Stimulated activated naive CD8-positive, alpha-beta T cell treated with anti-CD3 and anti-CD28 coated beads, Interleukin-15, amount 100 ng/mL, for 72 hours (primary cell): Measurements from ENCODE around the gene RILPL1.
"Not testable (repeated sequence)": the region's sequence is repeated elsewhere in the genome, so short reads cannot be mapped to it uniquely, and the experiment has no call there.

ENCODE experiments used
- ATAC-seq: fragments of 150-1000 bp; cut with Tn5 transposase; 2 replicates; pipeline ENCODE4 v1.10.0; 2021; ENCODE audit warnings: mild to moderate bottlenecking, moderate library complexity
- DNase-seq, 2 donors: peaks; one replicate each; pipeline ENCODE4 v3.0.0; 2021 to 2022
- H3K27ac Mint-ChIP-seq, 2 donors: one replicate each; pipeline ENCODE4 v1.8.0; 2022; ENCODE audit warnings: mild to moderate bottlenecking in 2 of 2, mixed read lengths in 2 of 2, moderate library complexity in 2 of 2
- H3K27me3 Mint-ChIP-seq: one replicate; pipeline ENCODE4 v1.8.0; 2022; ENCODE audit warnings: mixed read lengths
- H3K4me1 Mint-ChIP-seq: one replicate; pipeline ENCODE4 v1.8.0; 2022; ENCODE audit warnings: mild to moderate bottlenecking, mixed read lengths
- H3K4me3 Mint-ChIP-seq, 2 donors: one replicate each; pipeline ENCODE4 v1.8.0; 2022; ENCODE audit warnings: mild to moderate bottlenecking in 2 of 2, mixed read lengths in 2 of 2, moderate library complexity in 1 of 2
- H3K9me3 Mint-ChIP-seq, 2 donors: one replicate each; pipeline ENCODE4 v1.8.0; 2022; ENCODE audit warnings: mixed read lengths in 2 of 2

The RILPL1 gene

GRCh38 chr12:123469978-123470377 is 63.5 kb downstream of the RILPL1 start:
- no peak for ATAC-seq
- H3K4me1 Mint-ChIP-seq = peaks cover 17% of the 10 kb centered on the region
- no peaks in the 10 kb centered on the region for H3K9me3 Mint-ChIP-seq
- no peak overlapping the region for H3K27ac Mint-ChIP-seq
- DNase-seq = no peak
- no peak overlapping the region for H3K4me3 Mint-ChIP-seq
- no peaks in the 10 kb centered on the region for H3K27me3 Mint-ChIP-seq

GRCh38 chr12:123468786-123469185 is 64.7 kb downstream of the RILPL1 start:
- H3K9me3 Mint-ChIP-seq = no peaks in the 10 kb centered on the region
- H3K27me3 Mint-ChIP-seq = no peaks in the 10 kb centered on the region
- peaks cover 7% of the 10 kb centered on the region for H3K4me1 Mint-ChIP-seq
- no peak overlapping the region for H3K4me3 Mint-ChIP-seq
- no peak for DNase-seq
- H3K27ac Mint-ChIP-seq = no peak overlapping the region
- peak; percentile 84 for ATAC-seq

DNA sequence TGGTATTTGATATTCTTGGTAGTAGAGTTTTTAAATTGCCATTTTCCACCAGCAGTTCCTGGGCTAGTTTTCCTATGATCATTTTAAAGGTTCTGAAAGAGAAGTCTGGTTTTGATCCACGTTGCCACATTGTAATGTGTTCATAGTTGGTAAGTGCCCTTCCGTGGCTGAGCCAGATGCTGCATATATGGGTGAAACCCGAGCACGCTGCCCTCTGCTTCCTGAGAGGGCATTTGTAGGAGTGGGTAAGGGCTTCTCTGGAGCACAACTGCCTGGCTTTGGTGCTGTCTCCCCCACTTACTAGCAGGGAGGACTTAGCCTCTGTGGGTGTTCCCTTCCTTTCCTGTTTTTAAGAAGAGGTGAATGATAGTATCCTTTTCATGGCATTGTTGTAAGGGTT is 68.4 kb downstream of the RILPL1 start:
- DNase-seq (no peak), ATAC-seq (no peak)
- H3K27ac Mint-ChIP-seq = no peak overlapping the region
- H3K4me3 Mint-ChIP-seq = no peak overlapping the region
- H3K4me1 Mint-ChIP-seq = peaks cover 24% of the 10 kb centered on the region
- no peaks in the 10 kb centered on the region for H3K27me3 Mint-ChIP-seq
- no peaks in the 10 kb centered on the region for H3K9me3 Mint-ChIP-seq

DNA sequence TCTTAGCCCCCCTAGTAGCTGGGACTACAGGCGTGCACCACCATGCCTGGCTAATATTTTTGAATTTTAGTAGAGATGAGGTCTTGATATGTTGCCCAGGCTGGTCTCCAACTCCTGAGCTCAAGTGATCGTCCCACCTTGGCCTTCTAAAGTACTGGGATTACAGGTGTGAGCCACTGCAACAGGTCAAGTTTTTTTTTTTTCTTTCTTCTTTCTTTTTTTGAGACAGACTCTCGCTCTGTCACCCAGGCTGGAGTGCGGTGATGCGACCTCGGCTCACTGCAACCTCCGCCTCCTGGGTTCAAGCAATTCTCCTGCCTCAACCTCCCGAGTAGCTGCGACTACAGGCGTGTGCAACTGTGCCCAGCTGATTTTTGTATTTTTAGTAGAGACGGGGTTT is 70.3 kb downstream of the RILPL1 start:
- DNase-seq, H3K27me3 Mint-ChIP-seq, H3K9me3 Mint-ChIP-seq, ATAC-seq, H3K4me3 Mint-ChIP-seq: not testable (repeated sequence)
- peak overlapping the region in 1 of 2 donors; percentile 40 for H3K27ac Mint-ChIP-seq
- H3K4me1 Mint-ChIP-seq = peaks cover 33% of the 10 kb centered on the region

- H3K9me3 Mint-ChIP-seq = no peaks in the 10 kb centered on the region
- peak; percentile 89 for ATAC-seq
- H3K27ac Mint-ChIP-seq = peak within 1 kb of the TSS; percentile 100
Observed at GRCh38 chr12:123457980-123458779, 75.3 kb downstream of the RILPL1 start, which contains the start of gene SNRNP35. Gene SNRNP35 (plus strand): TSS chr12:123458139. CDS start chr12:123465541, 7,402 bp downstream.

GRCh38 chr12:123453165-123453564 is 80.4 kb downstream of the RILPL1 start:
- no peak overlapping the region for H3K27ac Mint-ChIP-seq

More at GRCh38 chr12:123457980-123458779, 75.3 kb downstream of the RILPL1 start, which contains the start of gene SNRNP35:
- Mint-ChIP-seq H3K27me3 (no peaks in the 10 kb centered on the region), H3K4me1 (peaks cover 26% of the 10 kb centered on the region), H3K4me3 (peak within 1 kb of the TSS; percentile 97 to 99)
- DNase-seq = peak; percentile 82 to 87

DNA sequence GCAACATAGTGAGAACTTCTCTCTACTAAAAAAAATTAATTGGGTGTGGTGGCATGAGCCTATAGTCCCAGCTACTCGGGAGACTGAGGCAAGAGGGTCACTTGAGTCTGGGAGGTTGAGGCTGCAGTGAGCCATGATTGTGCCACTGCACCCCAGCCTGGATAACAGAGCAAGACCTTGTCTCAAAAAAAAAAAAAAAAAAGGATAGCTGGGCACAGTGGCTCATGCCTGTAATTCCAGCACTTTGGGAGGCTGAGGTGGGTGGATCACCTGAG is 81.3 kb downstream of the RILPL1 start:
- not testable (repeated sequence) for DNase-seq, H3K9me3 Mint-ChIP-seq, H3K4me3 Mint-ChIP-seq, H3K27ac Mint-ChIP-seq, ATAC-seq, H3K27me3 Mint-ChIP-seq
- H3K4me1 Mint-ChIP-seq = peaks cover 24% of the 10 kb centered on the region

More at GRCh38 chr12:123453165-123453564, 80.4 kb downstream of the RILPL1 start:
- H3K4me1 Mint-ChIP-seq = peaks cover 20% of the 10 kb centered on the region
- no peaks in the 10 kb centered on the region for H3K9me3 Mint-ChIP-seq
- no peak overlapping the region for H3K4me3 Mint-ChIP-seq
- ATAC-seq (no peak), DNase-seq (no peak)
- H3K27me3 Mint-ChIP-seq = no peaks in the 10 kb centered on the region

GRCh38 chr12:123450636-123451035 is 82.9 kb downstream of the RILPL1 start:
- DNase-seq (no peak), ATAC-seq (no peak)
- peaks cover 24% of the 10 kb centered on the region for H3K4me1 Mint-ChIP-seq
- H3K27me3 Mint-ChIP-seq = no peaks in the 10 kb centered on the region
- no peak overlapping the region for H3K4me3 Mint-ChIP-seq
- no peak overlapping the region for H3K27ac Mint-ChIP-seq
- no peaks in the 10 kb centered on the region for H3K9me3 Mint-ChIP-seq

DNA sequence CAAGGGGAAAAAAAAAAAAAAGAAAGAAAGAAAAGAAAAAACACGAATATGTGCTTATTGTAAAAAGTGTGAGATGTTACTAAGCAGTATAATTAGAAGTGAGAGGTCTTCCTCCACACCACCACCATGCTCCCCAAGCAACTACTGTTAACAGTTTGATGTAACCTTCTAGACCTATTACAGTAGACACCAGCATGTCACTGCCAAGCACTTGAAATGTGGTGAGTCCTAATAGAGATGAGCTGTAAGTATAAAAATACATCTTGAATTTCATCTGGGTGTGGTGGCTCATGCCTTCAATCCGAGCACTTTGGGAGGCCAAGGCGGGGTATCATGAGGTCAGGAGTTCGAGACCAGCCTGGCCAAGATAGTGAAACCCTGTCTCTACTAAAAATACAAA is 83.7 kb downstream of the RILPL1 start:
- peak overlapping the region in 1 of 2 donors; percentile 72 for H3K27ac Mint-ChIP-seq

DNA sequence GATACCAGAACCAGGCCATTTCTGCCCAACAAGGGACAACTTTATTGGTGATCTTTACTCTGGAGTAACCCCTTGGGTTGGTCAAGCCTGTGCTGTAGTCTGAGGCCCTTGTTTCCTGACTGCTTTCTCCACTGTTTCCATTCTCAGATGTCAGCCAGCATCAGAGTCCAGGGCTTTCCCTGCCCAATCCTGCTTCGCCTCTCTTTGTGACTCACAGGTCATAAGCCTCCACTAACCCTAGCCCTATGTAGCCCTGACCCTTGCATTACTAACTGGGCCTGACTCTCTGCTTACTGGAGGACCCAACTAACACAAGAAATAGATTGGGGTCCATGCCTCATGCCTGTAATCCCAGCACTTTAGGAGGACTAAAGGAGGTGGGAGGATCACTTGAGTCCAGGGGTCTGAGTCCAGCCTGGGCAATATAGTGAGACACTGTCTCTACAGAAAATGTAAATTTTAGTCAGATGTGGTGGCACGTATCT is 84.2 kb downstream of the RILPL1 start:
- no peaks in the 10 kb centered on the region for H3K9me3 Mint-ChIP-seq
- ATAC-seq (no peak), DNase-seq (no peak)
- H3K4me1 Mint-ChIP-seq = peaks cover 24% of the 10 kb centered on the region
- no peaks in the 10 kb centered on the region for H3K27me3 Mint-ChIP-seq
- H3K27ac Mint-ChIP-seq = peak overlapping the region; percentile 64 to 72
- peak overlapping the region; percentile 30 to 33 for H3K4me3 Mint-ChIP-seq

More for the DNA sequence above, 83.7 kb downstream of the RILPL1 start:
- no peak overlapping the region for H3K4me3 Mint-ChIP-seq
- ATAC-seq (no peak), DNase-seq (no peak)
- H3K27me3 Mint-ChIP-seq = no peaks in the 10 kb centered on the region
- H3K4me1 Mint-ChIP-seq = peaks cover 24% of the 10 kb centered on the region
- no peaks in the 10 kb centered on the region for H3K9me3 Mint-ChIP-seq

- ATAC-seq (no peak), DNase-seq (no peak)
- Mint-ChIP-seq H3K4me1 (peaks cover 24% of the 10 kb centered on the region), H3K4me3 (no peak overlapping the region), H3K9me3 (no peaks in the 10 kb centered on the region), H3K27me3 (no peaks in the 10 kb centered on the region), H3K27ac (no peak overlapping the region)
Observed at GRCh38 chr12:123446333-123446713, 87.2 kb downstream of the RILPL1 start.

DNA sequence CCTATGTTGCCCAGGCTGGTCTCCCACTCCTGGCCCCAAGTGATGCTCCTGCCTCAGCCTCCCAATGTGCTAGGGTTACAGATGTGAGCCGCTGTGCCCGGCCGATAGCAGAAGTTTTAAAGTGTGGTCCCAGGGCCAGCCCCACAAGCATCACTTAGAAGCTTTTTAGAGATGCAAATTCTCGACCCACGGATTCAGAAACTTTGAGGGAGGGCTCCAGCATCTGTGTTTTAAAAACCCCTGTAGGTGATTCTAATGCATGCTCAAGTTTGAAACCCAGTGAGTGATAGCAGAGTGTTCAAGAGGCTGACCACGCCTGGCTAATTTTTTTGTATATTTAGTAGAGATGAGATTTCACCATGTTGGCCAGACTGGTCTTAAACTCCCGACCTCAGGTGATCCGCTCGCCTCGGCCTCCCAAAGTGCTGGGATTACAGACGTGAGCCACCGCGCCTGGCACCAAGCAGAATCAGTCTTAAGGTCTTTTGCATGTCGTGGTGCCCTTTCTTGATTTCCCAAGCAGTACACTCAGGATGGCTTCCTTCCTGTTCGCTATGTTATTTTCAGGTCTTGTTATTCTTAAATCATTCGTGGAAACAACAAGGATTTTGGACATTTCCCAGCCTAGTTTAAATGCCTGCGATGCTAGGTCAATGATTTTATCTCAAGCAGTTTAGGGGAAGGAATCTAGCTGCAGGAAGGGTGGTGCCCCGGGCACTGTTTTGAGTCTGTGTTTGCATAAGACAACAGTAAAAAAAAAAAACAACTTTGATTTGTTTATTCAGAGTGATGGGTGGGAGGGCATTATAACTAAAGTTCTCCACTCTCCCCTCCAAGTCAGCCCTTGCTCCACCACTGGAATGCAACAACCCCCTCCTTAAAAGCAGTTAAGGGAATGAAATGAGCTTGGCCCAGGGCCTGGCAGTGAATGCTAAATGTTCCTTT is 87.9 kb downstream of the RILPL1 start:
- DNase-seq (no peak), ATAC-seq (no peak)
- no peak overlapping the region for H3K4me3 Mint-ChIP-seq
- no peaks in the 10 kb centered on the region for H3K27me3 Mint-ChIP-seq
- H3K9me3 Mint-ChIP-seq = no peaks in the 10 kb centered on the region
- H3K27ac Mint-ChIP-seq = no peak overlapping the region
- H3K4me1 Mint-ChIP-seq = peaks cover 24% of the 10 kb centered on the region

DNA sequence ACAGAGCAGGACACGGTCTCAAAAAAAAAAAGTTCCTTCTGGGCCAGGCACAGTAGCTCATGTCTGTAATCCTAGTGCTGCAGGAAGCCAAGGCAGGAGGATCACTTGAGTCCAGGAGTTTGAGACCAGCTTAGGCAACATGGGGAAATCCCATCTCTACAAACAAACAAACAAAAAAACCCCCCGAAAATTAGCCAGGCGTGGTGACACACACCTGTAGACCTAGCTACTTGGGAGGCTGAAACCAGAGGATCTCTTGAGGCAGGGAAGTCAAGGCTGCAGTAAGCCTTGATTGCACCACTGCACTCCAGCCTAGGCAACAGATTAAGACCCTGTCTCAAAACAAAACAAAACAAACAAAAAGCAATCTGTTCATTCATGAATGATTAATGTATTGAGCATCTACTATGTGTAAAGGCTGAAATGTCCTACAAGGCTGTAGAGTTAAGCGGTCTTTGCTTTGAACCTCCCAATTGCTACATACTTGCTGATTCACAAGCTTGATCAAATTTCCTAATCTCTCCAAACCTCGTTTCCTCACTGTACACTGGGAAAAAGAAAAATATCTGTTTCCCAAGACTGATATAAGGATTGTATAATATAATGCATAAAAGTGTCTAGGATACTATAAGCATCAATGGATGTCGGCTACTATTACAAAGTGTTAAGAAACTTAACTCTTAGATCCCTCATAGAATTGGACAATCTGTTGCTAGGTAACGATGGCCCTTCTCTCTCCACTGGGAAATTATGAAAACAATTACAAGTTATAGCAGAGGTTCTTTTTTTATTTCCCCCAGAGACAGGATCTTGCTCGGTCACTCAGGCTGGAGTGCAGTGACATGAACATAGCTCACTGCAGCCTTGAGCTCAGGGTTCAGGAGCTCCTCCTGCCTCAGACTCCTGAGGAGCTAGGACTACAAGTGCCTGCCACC is 89.2 kb downstream of the RILPL1 start:
- H3K27ac Mint-ChIP-seq = no peak overlapping the region
- H3K9me3 Mint-ChIP-seq = no peaks in the 10 kb centered on the region
- DNase-seq (no peak), ATAC-seq (no peak)
- no peaks in the 10 kb centered on the region for H3K27me3 Mint-ChIP-seq
- no peak overlapping the region for H3K4me3 Mint-ChIP-seq
- peaks cover 14% of the 10 kb centered on the region for H3K4me1 Mint-ChIP-seq

DNA sequence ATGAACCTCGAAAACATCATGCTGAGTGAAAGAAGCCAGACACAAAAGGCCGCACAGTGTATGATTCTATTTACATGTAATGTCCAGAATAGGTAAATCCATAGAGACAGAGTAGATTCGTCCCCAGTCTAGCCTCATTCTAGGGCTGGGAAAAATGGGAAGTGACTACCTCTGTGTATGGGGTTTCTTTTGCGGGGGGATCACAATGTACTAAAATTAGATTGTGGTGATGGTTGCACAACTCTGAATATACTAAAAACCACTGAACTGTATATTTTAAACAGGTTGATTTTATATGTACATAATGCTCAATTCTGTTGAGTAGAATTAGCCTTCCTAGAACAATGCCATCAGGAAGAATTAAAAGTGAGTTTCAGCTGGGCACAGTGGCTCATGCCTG is 90.7 kb downstream of the RILPL1 start:
- no peaks in the 10 kb centered on the region for H3K9me3 Mint-ChIP-seq
- DNase-seq (no peak), ATAC-seq (no peak)
- peaks cover under 1% of the 10 kb centered on the region for H3K4me1 Mint-ChIP-seq
- no peaks in the 10 kb centered on the region for H3K27me3 Mint-ChIP-seq
- no peak overlapping the region for H3K4me3 Mint-ChIP-seq
- H3K27ac Mint-ChIP-seq = no peak overlapping the region
